H1 (cell line): ENCODE results near the gene TBX6. TPM values are rescaled to one million over a fixed set of nuclear protein-coding genes. Genes with fewer than 3 reads are reported as not detected.

Source experiments
- CTCF ChIA-PET: fragments of 300-600 bp; sonication (Branson Sonifier 250); formaldehyde crosslinking; loops from one replicate; lab custom pipeline; 2021; ENCODE audit not compliant: partially characterized antibody; lab: Charles Lee
- POLR2A ChIA-PET: fragments of 300-600 bp; sonication (Branson Sonifier 250); formaldehyde crosslinking; loops from one replicate; lab custom pipeline; 2021; ENCODE audit warnings: inconsistent platforms; ENCODE audit not compliant: partially characterized antibody; lab: Charles Lee
- DNase-seq, 2 experiments: peaks; one replicate each; pipeline versions ENCODE4 v3.0.0 to v3.0.0-alpha.2; 2010 to 2022; ENCODE audit warnings: low spot score in 2 of 2, low read depth in 1 of 2, mixed read lengths in 1 of 2
- FAIRE-seq: peaks from 2 replicates; lab custom pipeline; 2011; peaks lifted over from hg19 to GRCh38; lab: Jason Lieb, UNC
- H2AFZ ChIP-seq: 2 replicates; pipeline ENCODE4 v1.8.1; 2012; ENCODE audit warnings: low read length, inconsistent platforms
- H2AK5ac ChIP-seq: 2 replicates; pipeline ENCODE4 v1.6.1; 2013; ENCODE audit warnings: low read depth, low read length
- H2BK120ac ChIP-seq: replicated peaks from 2 replicates; pipeline ENCODE3; 2013; ENCODE audit warnings: low read depth, low read length, inconsistent platforms
- H2BK12ac ChIP-seq: 2 replicates; pipeline ENCODE4 v1.6.1; 2013; ENCODE audit warnings: low read depth, low read length
- H2BK15ac ChIP-seq: 2 replicates; pipeline ENCODE4 v1.6.1; 2013; ENCODE audit warnings: low read length
- H2BK20ac ChIP-seq: 2 replicates; pipeline ENCODE4 v1.6.1; 2013; ENCODE audit warnings: low read length
- H2BK5ac ChIP-seq: 2 replicates; pipeline ENCODE4 v1.6.1; 2013; ENCODE audit warnings: low read depth, low read length
- H3K14ac ChIP-seq: 2 replicates; pipeline ENCODE4 v1.6.1; 2013; ENCODE audit warnings: inconsistent platforms; ENCODE audit not compliant: insufficient read length
- H3K18ac ChIP-seq: 2 replicates; pipeline ENCODE4 v1.6.1; 2013; ENCODE audit warnings: low read length; ENCODE audit errors: extremely low read depth
- H3K23ac ChIP-seq: 2 replicates; pipeline ENCODE4 v1.6.1; 2013; ENCODE audit warnings: inconsistent platforms; ENCODE audit not compliant: insufficient read length
- H3K23me2 ChIP-seq: 2 replicates; pipeline ENCODE4 v1.6.1; 2013; ENCODE audit warnings: low read depth, low read length
- H3K27ac ChIP-seq: 2 replicates; pipeline ENCODE4 v1.6.1; 2011; ENCODE audit warnings: low read depth, low read length, inconsistent platforms
- H3K27me3 ChIP-seq, 4 experiments: replicated peaks in 1 of 4; 1 replicate in 1 of 4; 2 replicates in 3 of 4; pipeline versions ENCODE4 v1.6.1 to v1.8.1; 2011 to 2013; ENCODE audit warnings: low read length in 3 of 4, mild to moderate bottlenecking in 3 of 4, inconsistent platforms in 2 of 4, mixed read lengths in 2 of 4, moderate library complexity in 1 of 4; ENCODE audit not compliant: control insufficient read depth in 3 of 4, insufficient read depth in 3 of 4; ENCODE audit errors: extremely low read depth in 1 of 4
- H3K36me3 ChIP-seq, 4 experiments: 2 replicates each; pipeline versions ENCODE4 v1.6.1 to v1.8.1; 2011 to 2013; ENCODE audit warnings: mild to moderate bottlenecking in 4 of 4, low read length in 3 of 4, moderate library complexity in 2 of 4, control low read depth in 1 of 4, inconsistent platforms in 1 of 4; ENCODE audit not compliant: insufficient read depth in 4 of 4, control insufficient read depth in 2 of 4
- H3K4ac ChIP-seq: replicated peaks from 2 replicates; pipeline ENCODE3; 2013; ENCODE audit warnings: low read length, low read depth, mixed read lengths, inconsistent platforms; ENCODE audit not compliant: insufficient read length
- H3K4me1 ChIP-seq, 4 experiments: replicated peaks in 1 of 4; 1 replicate in 1 of 4; 2 replicates in 3 of 4; pipeline versions ENCODE4 v1.6.1 to v1.8.1; 2011 to 2013; ENCODE audit warnings: low read length in 3 of 4, inconsistent platforms in 2 of 4, mixed read lengths in 1 of 4; ENCODE audit not compliant: insufficient read depth in 4 of 4, control insufficient read depth in 3 of 4
- H3K4me2 ChIP-seq, 2 experiments: 2 replicates each; pipeline versions ENCODE4 v1.6.1 to v1.8.1; 2011 to 2013; ENCODE audit warnings: low read depth in 2 of 2, low read length in 2 of 2, control low read depth in 1 of 2, inconsistent platforms in 1 of 2, mild to moderate bottlenecking in 1 of 2; ENCODE audit not compliant: insufficient read depth in 1 of 2
- H3K4me3 ChIP-seq, 4 experiments: fragments of 200-600, 300-600 bp in 1 of 4; sonication (generic), shearing (Covaris generic), sonication (Bioruptor Twin) in 1 of 4; 2 replicates each; pipeline versions ENCODE4 v1.5.1 to v1.8.1; 2011 to 2016; ENCODE audit warnings: low read length in 4 of 4, low read depth in 3 of 4, control low read depth in 2 of 4, inconsistent platforms in 2 of 4, mild to moderate bottlenecking in 2 of 4, mixed read lengths in 1 of 4, moderate library complexity in 1 of 4; ENCODE audit not compliant: insufficient read depth in 2 of 4; ENCODE audit errors: extremely low read depth in 1 of 4
- H3K56ac ChIP-seq: replicated peaks from 2 replicates; pipeline ENCODE3; 2013; ENCODE audit warnings: low read depth, mild to moderate bottlenecking, mixed read lengths, low read length, inconsistent platforms; ENCODE audit not compliant: insufficient read length
- H3K79me1 ChIP-seq: 2 replicates; pipeline ENCODE4 v1.6.1; 2013; ENCODE audit warnings: low read depth, low read length, control low read depth
- H3K79me2 ChIP-seq, 2 experiments: 2 replicates each; pipeline versions ENCODE4 v1.6.1 to v1.8.1; 2012 to 2013; ENCODE audit warnings: low read length in 2 of 2, mild to moderate bottlenecking in 2 of 2, inconsistent platforms in 1 of 2; ENCODE audit not compliant: insufficient read depth in 2 of 2, control insufficient read depth in 1 of 2
- H3K9ac ChIP-seq, 4 experiments: replicated peaks in 1 of 4; 1 replicate in 1 of 4; 2 replicates in 3 of 4; pipeline versions ENCODE4 v1.6.1 to v1.8.1; 2011 to 2013; ENCODE audit warnings: low read depth in 3 of 4, low read length in 3 of 4, control low read depth in 2 of 4, mild to moderate bottlenecking in 2 of 4, moderate library complexity in 2 of 4, inconsistent platforms in 1 of 4; ENCODE audit errors: extremely low read depth in 1 of 4
- H3K9me3 ChIP-seq, 2 experiments: 2 replicates each; pipeline versions ENCODE4 v1.6.1 to v1.8.1; 2012 to 2013; ENCODE audit warnings: mild to moderate bottlenecking in 2 of 2, moderate library complexity in 2 of 2, control low read depth in 1 of 2, inconsistent platforms in 1 of 2, low read depth in 1 of 2, low read length in 1 of 2, mixed read lengths in 1 of 2; ENCODE audit not compliant: insufficient read depth in 2 of 2
- H4K20me1 ChIP-seq, 2 experiments: replicated peaks in 1 of 2; 2 replicates each; pipeline versions ENCODE3 to v1.8.1; 2011 to 2013; ENCODE audit warnings: inconsistent platforms in 2 of 2, low read length in 2 of 2, mild to moderate bottlenecking in 1 of 2; ENCODE audit not compliant: insufficient read depth in 2 of 2, control insufficient read depth in 1 of 2
- H4K5ac ChIP-seq: 2 replicates; pipeline ENCODE4 v1.6.1; 2013; ENCODE audit warnings: low read length, low read depth, mixed read lengths, inconsistent platforms; ENCODE audit not compliant: insufficient read length
- H4K8ac ChIP-seq: 2 replicates; pipeline ENCODE4 v1.8.0; 2013; ENCODE audit warnings: mild to moderate bottlenecking, moderate library complexity, low read length, inconsistent platforms; ENCODE audit not compliant: insufficient read depth; ENCODE audit errors: extremely low read depth
- H4K91ac ChIP-seq: replicated peaks from 2 replicates; pipeline ENCODE3; 2013; ENCODE audit warnings: low read length, mixed read lengths, inconsistent platforms; ENCODE audit not compliant: insufficient read length
- BACH1 ChIP-seq: IDR thresholded peaks from 2 replicates; pipeline ENCODE4 v1.6.1; 2012; ENCODE audit warnings: low read length, improper control_type of control experiment
- CEBPB ChIP-seq: IDR thresholded peaks from 2 replicates; pipeline ENCODE4 v1.6.1; 2012; ENCODE audit warnings: low read depth, low read length
- HDAC2 ChIP-seq, 2 experiments: fragments of 300-600 bp in 1 of 2; sonication (generic) in 1 of 2; IDR thresholded peaks; 2 replicates each; pipeline ENCODE4 v1.6.1; 2011 to 2012; ENCODE audit warnings: low read depth in 2 of 2, low read length in 2 of 2, mild to moderate bottlenecking in 2 of 2, moderate library complexity in 2 of 2, borderline replicate concordance in 1 of 2, inconsistent platforms in 1 of 2
- POLR2AphosphoS5 ChIP-seq: IDR thresholded peaks from 2 replicates; pipeline ENCODE4 v1.6.1; 2011; ENCODE audit warnings: low read depth, low read length
- POU5F1 ChIP-seq: IDR thresholded peaks from 2 replicates; pipeline ENCODE4 v1.6.1; 2011; ENCODE audit warnings: low read depth, mild to moderate bottlenecking, low read length, moderate library complexity
- RAD21 ChIP-seq, 2 experiments: IDR thresholded peaks in 1 of 2; conservative IDR thresholded peaks in 1 of 2; 2 replicates each; pipeline ENCODE4 v1.6.1; 2011; ENCODE audit warnings: low read depth in 2 of 2, low read length in 2 of 2, improper control_type of control experiment in 1 of 2, inconsistent platforms in 1 of 2, mild to moderate bottlenecking in 1 of 2, moderate library complexity in 1 of 2
- TAF7 ChIP-seq: optimal IDR thresholded peaks from 2 replicates; pipeline ENCODE3; 2011; ENCODE audit warnings: low read depth, mild to moderate bottlenecking, inconsistent platforms, low read length, moderate library complexity, borderline replicate concordance
- WGBS, 2 experiments: shearing (Covaris generic) in 1 of 2; methylation state at CpG; one replicate each; pipeline versions ENCODE4 v1.1.6 to v1.1.7; 2013 to 2015; ENCODE audit warnings: low lambda C conversion rate in 2 of 2, mixed read lengths in 2 of 2, inconsistent platforms in 1 of 2, low coverage in 1 of 2, missing lambda C conversion rate in 1 of 2; ENCODE audit not compliant: insufficient replicate concordance in 2 of 2, insufficient coverage in 1 of 2, insufficient read length in 1 of 2; ENCODE audit errors: extremely low coverage in 1 of 2, missing lambda C conversion rate in 1 of 2; 5-methylcytosine and 5-hydroxymethylcytosine counted together
- polyA plus RNA-seq, 7 experiments: library from polyadenylated mRNA; depleted of rRNA in 3 of 7; stranded (reverse) in 5 of 7; unstranded in 2 of 7; fragments of >200 nt in 5 of 7; fragments of 200-250 nt in 2 of 7; gene quantifications; 1 replicate in 5 of 7; 2 replicates in 1 of 7; 4 replicates in 1 of 7; pipeline versions ENCODE4 v1.2.1 to v1.2.3, GENCODE V29; 2011 to 2013; ENCODE audit warnings: missing spikeins in 2 of 7, mixed read lengths in 2 of 7
- total RNA-seq: library from RNA; stranded (reverse); fragmentation: NEBNext Ultra II Directional; extraction: Animal tissue kit (Norgen Biotek cat#: 25700); gene quantifications from 2 replicates; pipeline ENCODE4 v1.2.1, GENCODE V29; 2021
- TF ChIP-seq, protein P1 (sequence below): IDR thresholded peaks from 2 replicates; pipeline ENCODE4 v1.6.1; 2012; ENCODE audit warnings: low read length, inconsistent platforms

Gene TBX6
- total and polyA plus RNA-seq, 2 of the 8 experiments (the other 6 are each of a cell fraction or from before 2014, with no cell fraction given): 2.2 to 2.8 TPM

GRCh38 chr16:30112197-30113030 is 20.7 kb upstream of the TBX6 start:
- POLR2A ChIA-PET: interaction anchor here (0.7 to 16.3 kb wide), 10 partner anchors 8 to 433 kb away, joined by 3 to 169 read pairs (median 5); partner anchors contain the start of genes CORO1A, TBX6 and YPEL3
- peaks cover 2 to 6% of the 10 kb centered on the region in 2 experiments for H4K20me1 ChIP-seq
- H3K27me3 ChIP-seq: no peaks in the 10 kb centered on the region
- no peak overlapping the region for H4K91ac ChIP-seq
- no peak overlapping the region for H3K56ac ChIP-seq
- 0 out of 8 replicates have a peak, but pooled peaks cover 0 to 3% (median 0%) of the 10 kb centered on the region in 4 experiments for H3K36me3 ChIP-seq
- no peak overlapping the region for H3K18ac ChIP-seq
- no peak overlapping the region for H4K5ac ChIP-seq
- no peak overlapping the region for H2BK12ac ChIP-seq
- H2BK5ac ChIP-seq: peak overlapping the region; percentile 12; the same call in 1 of the 2 replicates
- H2AK5ac ChIP-seq: no peak overlapping the region
- H2BK15ac ChIP-seq: 0 out of 2 replicates have a peak overlapping the region, but pooled peaks have one; percentile 29
- no peak for FAIRE-seq
- no peak overlapping the region for H3K23ac ChIP-seq
- H2BK20ac ChIP-seq: 0 out of 2 replicates have a peak overlapping the region, but pooled peaks have one; percentile 48
- H2BK120ac ChIP-seq: no peak overlapping the region
- WGBS, 2 experiments: 27% methylated on average over 22 of the region's 29 CpGs; no CpG with 5 or more reads in 1 of the 2 experiments
- H3K14ac ChIP-seq: no peak overlapping the region
- H3K9ac ChIP-seq: peak overlapping the region in 1 of 4 experiments; percentile 10; a peak in 3 of 7 replicates
- peaks cover 0 to 12% (median 6%) of the 10 kb centered on the region in 4 experiments; a peak in 5 of 7 replicates for H3K4me1 ChIP-seq
- H3K4me2 ChIP-seq: peak overlapping the region in 1 of 2 experiments; percentile 50; a peak in 2 of 4 replicates
- no peak overlapping the region for H2AFZ ChIP-seq
- peak in 1 of 2 experiments; percentile 94 for DNase-seq
- H3K4ac ChIP-seq: no peak overlapping the region
- no peaks in the 10 kb centered on the region for H3K23me2 ChIP-seq
- no peaks in the 10 kb centered on the region for H3K79me2 ChIP-seq
- no peak overlapping the region for H4K8ac ChIP-seq
- H3K9me3 ChIP-seq: no peaks in the 10 kb centered on the region
- H3K27ac ChIP-seq: no peak overlapping the region
- CTCF ChIA-PET: interaction anchor here (0.5 to 6.7 kb wide), 31 partner anchors 9 to 523 kb away, joined by 3 to 90 read pairs (median 5); partner anchors contain the start of genes ALDOA, MAPK3, TBX6 and TLCD3B
- H3K79me1 ChIP-seq: no peaks in the 10 kb centered on the region
- H3K4me3 ChIP-seq: peak overlapping the region in 1 of 4 experiments; percentile 24; a peak in 2 of 8 replicates
- TF ChIP-seq POLR2AphosphoS5: peak; percentile 80
- peak; percentile 72 to 75 for TF ChIP-seq RAD21 (IDR thresholded peaks at IDR 0.05 in 1 of 2, conservative IDR thresholded peaks at IDR 0.05 in 1 of 2; ENCODE audit: low read depth in 2 of 2, low read length in 2 of 2)
- TF ChIP-seq CEBPB: no peak
- TF ChIP-seq, protein P1, sequence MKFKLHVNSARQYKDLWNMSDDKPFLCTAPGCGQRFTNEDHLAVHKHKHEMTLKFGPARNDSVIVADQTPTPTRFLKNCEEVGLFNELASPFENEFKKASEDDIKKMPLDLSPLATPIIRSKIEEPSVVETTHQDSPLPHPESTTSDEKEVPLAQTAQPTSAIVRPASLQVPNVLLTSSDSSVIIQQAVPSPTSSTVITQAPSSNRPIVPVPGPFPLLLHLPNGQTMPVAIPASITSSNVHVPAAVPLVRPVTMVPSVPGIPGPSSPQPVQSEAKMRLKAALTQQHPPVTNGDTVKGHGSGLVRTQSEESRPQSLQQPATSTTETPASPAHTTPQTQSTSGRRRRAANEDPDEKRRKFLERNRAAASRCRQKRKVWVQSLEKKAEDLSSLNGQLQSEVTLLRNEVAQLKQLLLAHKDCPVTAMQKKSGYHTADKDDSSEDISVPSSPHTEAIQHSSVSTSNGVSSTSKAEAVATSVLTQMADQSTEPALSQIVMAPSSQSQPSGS: no peak; the same call in 1 of the 2 replicates
- no peak for TF ChIP-seq TAF7
- TF ChIP-seq BACH1: no peak
- TF ChIP-seq HDAC2 (IDR thresholded peaks at IDR 0.05; ENCODE audit: borderline replicate concordance in 1 of 2, low read depth in 2 of 2, low read length in 2 of 2): no peak; a peak in 1 of 4 replicates
- no peak for TF ChIP-seq POU5F1
